ENCODE measurements around the gene TSPAN4. TPM values are rescaled to one million over a fixed set of nuclear protein-coding genes. Genes with fewer than 3 reads are reported as not detected.

TSPAN4 gene
- total RNA-seq, 8 experiments from 2014 or later = 30.9 to 110 (median 41.9) TPM

DNA sequence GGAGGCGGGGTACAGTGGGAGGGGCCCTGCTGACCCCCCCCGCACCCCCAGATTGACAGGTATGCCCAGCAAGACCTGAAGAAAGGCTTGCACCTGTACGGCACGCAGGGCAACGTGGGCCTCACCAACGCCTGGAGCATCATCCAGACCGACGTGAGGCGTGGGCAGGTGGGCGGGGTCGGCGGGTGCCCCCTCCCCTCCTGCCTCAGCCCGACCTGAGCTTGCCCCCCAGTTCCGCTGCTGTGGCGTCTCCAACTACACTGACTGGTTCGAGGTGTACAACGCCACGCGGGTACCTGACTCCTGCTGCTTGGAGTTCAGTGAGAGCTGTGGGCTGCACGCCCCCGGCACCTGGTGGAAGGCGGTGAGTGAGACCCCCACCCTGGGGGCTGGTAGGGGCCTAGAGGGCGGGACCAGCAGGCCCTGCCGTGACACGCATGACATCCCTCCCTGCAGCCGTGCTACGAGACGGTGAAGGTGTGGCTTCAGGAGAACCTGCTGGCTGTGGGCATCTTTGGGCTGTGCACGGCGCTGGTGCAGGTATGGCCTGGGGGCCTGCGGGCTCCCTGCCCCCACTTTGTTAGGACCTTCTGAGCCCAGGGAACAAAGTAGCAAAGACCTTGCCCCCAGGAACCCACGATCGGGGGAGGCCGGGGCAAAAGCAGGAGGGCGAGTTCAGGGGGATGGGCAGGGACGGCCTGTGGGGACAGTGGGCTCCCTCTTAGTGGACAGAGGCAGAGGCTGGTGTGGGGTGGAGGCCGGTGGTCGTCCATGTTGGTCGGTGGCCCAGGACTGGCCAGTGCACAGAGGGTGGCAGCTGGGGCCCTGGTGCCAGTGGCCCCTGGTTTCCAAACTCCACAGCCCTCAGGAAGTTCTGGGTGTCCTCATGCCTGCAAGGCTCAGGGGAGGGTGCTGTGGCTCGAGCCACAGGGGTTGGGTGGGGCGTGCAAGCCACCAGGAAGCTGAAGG, 23.1 kb downstream of the TSPAN4 start:
- in situ Hi-C loops (cut with MboI; ENCODE audit: low pct_unique_long_range_greater_than_20kb in 2 of 9, low sequenced_read_pairs in 9 of 9, unreplicated experiment in 9 of 9) = no loop called here
- no peak for ATAC-seq (replicated peaks in 6 of 8)
- Histone ChIP-seq H3K4me3 (no peak overlapping the region), H3K4me1 (replicated peaks in 1 of 2) (peaks cover 32 to 40% of the 10 kb centered on the region in 2 donors), H3K27ac (no peak overlapping the region)
- 60% methylated on average over 1 of the region's 41 CpGs; no CpG with 5 or more reads in 9 of the 10 experiments for WGBS, 10 experiments

DNA sequence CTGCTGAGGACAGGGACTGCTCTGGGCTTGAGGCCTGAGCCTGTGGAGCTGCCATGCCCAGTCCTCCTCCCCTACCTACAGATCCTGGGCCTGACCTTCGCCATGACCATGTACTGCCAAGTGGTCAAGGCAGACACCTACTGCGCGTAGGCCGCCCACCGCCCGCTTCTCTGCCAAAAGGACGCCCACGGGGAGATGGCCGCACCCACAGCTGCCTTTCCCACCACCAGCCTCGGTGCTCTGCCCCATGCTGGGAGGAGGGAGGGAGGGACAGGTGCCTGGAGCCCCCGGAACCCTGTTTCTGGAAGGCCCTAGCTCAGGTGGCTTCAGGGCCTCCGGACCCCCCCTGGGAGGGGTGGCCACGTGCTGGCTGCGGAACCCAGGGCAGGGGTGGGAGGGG, 23.8 kb downstream of the TSPAN4 start:
- in situ Hi-C loops (cut with MboI; ENCODE audit: low pct_unique_long_range_greater_than_20kb in 2 of 9, low sequenced_read_pairs in 9 of 9, unreplicated experiment in 9 of 9) = no loop called here
- WGBS, 10 experiments = 80% methylated on average over 2 of the region's 14 CpGs; no CpG with 5 or more reads in 9 of the 10 experiments

DNA sequence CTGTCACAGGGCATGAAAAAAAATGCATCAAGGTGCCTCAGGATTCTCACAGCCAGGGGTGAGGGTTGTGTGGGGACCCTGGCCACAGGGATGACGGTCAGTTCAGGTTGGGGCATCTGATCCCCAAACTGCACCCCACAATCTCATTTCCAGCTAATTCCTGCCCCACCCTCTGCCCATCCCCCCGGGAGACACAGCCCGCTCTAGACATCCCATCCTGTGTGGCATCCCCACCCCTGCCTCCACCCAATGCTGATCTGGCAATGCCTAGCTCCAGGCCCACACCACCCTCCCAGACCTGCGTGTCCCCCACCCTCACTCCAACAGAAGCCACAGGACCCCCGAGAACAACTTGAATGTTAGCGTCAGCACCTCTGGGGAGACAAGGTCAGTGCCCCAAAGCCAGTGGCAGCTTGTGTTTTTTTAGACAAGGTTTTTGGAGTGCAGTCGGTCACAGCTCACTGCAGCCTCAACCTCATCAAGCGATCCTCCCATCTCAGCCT, 25.3 kb downstream of the TSPAN4 start:
- ATAC-seq (replicated peaks in 6 of 8) = no peak
- H3K4me3 ChIP-seq = no peak overlapping the region
- in situ Hi-C loops (cut with MboI; ENCODE audit: low pct_unique_long_range_greater_than_20kb in 2 of 9, low sequenced_read_pairs in 9 of 9, unreplicated experiment in 9 of 9) = no loop called here

More for the DNA sequence above, 23.8 kb downstream of the TSPAN4 start:
- peaks cover 32 to 34% of the 10 kb centered on the region in 2 donors for H3K4me1 ChIP-seq (replicated peaks in 1 of 2)
- H3K4me3 ChIP-seq = no peak overlapping the region
- no peak overlapping the region for H3K27ac ChIP-seq
- ATAC-seq (replicated peaks in 6 of 8) = no peak

DNA sequence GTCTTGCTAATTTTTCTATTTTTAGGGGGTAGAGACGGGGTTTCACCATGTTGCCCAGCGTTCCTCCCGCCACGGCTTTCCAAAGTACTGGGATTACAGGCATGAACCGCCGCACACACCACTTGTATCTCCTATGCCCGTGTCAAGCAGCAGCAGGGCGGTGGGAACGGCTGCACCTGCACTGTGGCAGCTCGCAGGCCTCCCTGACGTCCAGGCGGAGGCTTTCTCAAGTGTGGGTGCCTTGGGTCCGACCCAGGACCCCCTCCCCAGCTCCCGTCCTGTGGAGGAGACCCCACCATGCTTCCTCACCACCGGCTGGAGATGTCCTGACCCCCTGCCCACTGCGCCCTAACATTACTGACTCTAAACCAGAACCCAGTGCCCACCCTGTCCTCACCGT, 25.7 kb downstream of the TSPAN4 start:
- in situ Hi-C loops (cut with MboI; ENCODE audit: low pct_unique_long_range_greater_than_20kb in 2 of 9, low sequenced_read_pairs in 9 of 9, unreplicated experiment in 9 of 9) = no loop called here
- WGBS, 10 experiments = 50 to 100% methylated on average over 1 of the region's 17 CpGs; no CpG with 5 or more reads in 8 of the 10 experiments
- peaks cover 13 to 15% of the 10 kb centered on the region in 2 donors for H3K4me1 ChIP-seq (replicated peaks in 1 of 2)
- no peak overlapping the region for H3K4me3 ChIP-seq
- ATAC-seq (replicated peaks in 6 of 8) = no peak
- no peak overlapping the region for H3K27ac ChIP-seq

More for the DNA sequence above, 25.3 kb downstream of the TSPAN4 start:
- Histone ChIP-seq H3K27ac (no peak overlapping the region), H3K4me1 (replicated peaks in 1 of 2) (peaks cover 18 to 20% of the 10 kb centered on the region in 2 donors)
- WGBS, 10 experiments = 40 to 100% (median 100%) methylated on average over 1 to 2 of the region's 8 CpGs; no CpG with 5 or more reads in 7 of the 10 experiments

DNA sequence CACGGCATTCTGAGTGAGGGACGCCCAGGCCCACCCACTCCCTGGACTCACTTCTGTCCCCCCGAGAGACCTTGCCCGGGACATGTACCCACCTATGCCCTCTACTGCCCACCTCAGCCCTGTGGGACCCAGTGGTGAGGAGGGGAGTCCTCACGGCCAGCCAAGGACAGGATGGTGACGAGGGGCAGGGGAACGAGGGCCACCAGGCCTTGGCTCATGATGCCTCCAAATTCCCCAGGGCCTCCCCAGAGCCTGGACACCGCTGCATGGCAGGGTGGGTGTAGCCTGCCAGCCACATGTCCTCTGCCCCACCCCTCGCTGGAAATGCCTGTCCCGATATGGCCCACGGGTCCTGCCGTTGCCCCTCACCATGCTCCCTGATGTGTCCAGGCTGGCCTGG, 26.1 kb downstream of the TSPAN4 start:
- WGBS, 10 experiments = 100% methylated on average over 1 of the region's 12 CpGs; no CpG with 5 or more reads in 9 of the 10 experiments

DNA sequence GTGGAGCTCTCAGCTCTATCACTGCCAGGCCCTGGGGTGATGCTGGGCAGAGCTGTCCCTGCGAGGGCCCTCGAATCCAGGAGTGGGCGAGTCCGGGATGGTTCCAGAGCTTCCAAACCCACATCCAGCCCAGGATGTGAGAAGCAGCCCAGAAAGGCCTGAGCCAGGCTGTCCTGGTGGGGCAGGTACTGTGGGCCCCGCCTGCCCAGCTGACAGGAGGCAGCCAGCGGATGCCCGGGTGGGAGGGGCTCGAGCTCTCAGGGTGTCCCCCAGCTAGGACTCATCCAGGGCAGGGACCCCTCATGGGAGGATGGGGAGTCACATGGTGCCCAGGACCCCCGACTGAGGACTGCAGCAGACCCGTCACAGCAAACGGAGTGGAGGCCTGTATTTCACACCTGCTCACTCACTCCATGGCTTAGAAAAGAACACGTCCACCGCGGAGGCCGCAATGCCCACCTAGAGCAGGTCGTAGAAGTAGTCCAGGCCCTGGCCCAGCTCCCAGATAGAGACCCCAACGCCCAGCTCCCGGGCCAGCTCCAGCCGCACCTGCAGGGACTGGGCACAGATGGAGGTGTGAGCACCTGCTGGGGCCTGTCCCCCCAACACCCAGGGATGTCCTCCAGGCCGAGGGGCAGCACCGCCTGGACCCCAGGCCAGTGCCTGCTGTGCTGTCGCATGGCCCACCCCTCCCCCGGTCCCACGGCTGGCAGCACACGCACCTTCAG, 26.9 kb downstream of the TSPAN4 start:
- ATAC-seq (replicated peaks in 6 of 8) = peak in 6 of 8 experiments; percentile 2 to 11 (median 8)
- 60 to 100% (median 95%) methylated on average over 1 to 2 of the region's 25 CpGs; no CpG with 5 or more reads in 6 of the 10 experiments for WGBS, 10 experiments
- Histone ChIP-seq H3K27ac (peak overlapping the region; percentile 52 to 72), H3K4me3 (no peak overlapping the region), H3K4me1 (replicated peaks in 1 of 2) (peaks cover 10% of the 10 kb centered on the region in 2 donors)
- in situ Hi-C loops (cut with MboI; ENCODE audit: low pct_unique_long_range_greater_than_20kb in 2 of 9, low sequenced_read_pairs in 9 of 9, unreplicated experiment in 9 of 9) = no loop called here

More for the DNA sequence above, 26.1 kb downstream of the TSPAN4 start:
- peak in 1 of 8 experiments; percentile 4 for ATAC-seq (replicated peaks in 6 of 8)
- H3K4me3 ChIP-seq = no peak overlapping the region
- H3K27ac ChIP-seq = no peak overlapping the region
- H3K4me1 ChIP-seq (replicated peaks in 1 of 2) = peaks cover 10 to 11% of the 10 kb centered on the region in 2 donors
- in situ Hi-C loops (cut with MboI; ENCODE audit: low pct_unique_long_range_greater_than_20kb in 2 of 9, low sequenced_read_pairs in 9 of 9, unreplicated experiment in 9 of 9) = no loop called here

DNA sequence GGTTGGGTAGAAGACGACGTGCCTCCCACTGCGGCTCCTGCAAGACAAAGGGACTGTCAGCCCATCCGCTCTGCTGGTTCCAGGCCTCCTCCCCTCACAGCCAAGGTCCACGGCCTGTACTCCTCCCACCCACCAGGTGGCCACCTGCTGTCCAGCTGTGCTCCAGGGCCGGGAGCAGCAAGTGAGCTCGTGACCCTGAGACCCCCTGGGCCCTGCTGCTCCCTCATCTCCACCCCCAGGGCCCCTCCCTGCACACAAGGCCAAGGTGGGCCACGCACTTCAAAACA, 27.4 kb downstream of the TSPAN4 start:
- peaks cover 10% of the 10 kb centered on the region in 2 donors for H3K4me1 ChIP-seq (replicated peaks in 1 of 2)
- peak; percentile 3 to 70 (median 48) for ATAC-seq (replicated peaks in 6 of 8)
- in situ Hi-C loops (cut with MboI; ENCODE audit: low pct_unique_long_range_greater_than_20kb in 2 of 9, low sequenced_read_pairs in 9 of 9, unreplicated experiment in 9 of 9) = no loop called here
- H3K4me3 ChIP-seq = no peak overlapping the region
- peak overlapping the region; percentile 52 to 72 for H3K27ac ChIP-seq
- WGBS, 10 experiments = 60% methylated on average over 2 of the region's 8 CpGs; no CpG with 5 or more reads in 9 of the 10 experiments

DNA sequence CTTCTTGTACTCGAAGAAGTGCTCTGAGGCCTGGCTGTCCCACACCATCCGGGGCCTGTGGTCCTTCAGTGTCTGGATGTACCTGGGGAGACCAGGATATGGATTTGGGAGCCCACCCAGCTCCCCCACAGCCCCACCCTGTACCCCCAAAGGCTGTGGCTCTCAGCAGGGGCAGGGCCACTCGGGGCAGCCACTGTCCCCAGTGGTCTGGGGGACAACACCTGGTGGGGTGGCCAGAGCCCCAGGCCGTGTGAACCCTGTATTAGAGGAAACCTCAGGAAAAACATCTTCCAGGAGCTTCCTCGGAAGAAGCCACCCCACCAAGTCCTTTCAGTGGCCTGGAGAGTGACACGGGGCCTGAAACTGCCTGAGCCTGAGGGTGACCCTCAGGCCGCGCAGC, 27.8 kb downstream of the TSPAN4 start:
- peak in 1 of 8 experiments; percentile 2 for ATAC-seq (replicated peaks in 6 of 8)
- peaks cover 10% of the 10 kb centered on the region in 2 donors for H3K4me1 ChIP-seq (replicated peaks in 1 of 2)
- no peak overlapping the region for H3K4me3 ChIP-seq
- in situ Hi-C loops (cut with MboI; ENCODE audit: low pct_unique_long_range_greater_than_20kb in 2 of 9, low sequenced_read_pairs in 9 of 9, unreplicated experiment in 9 of 9) = no loop called here
- H3K27ac ChIP-seq = peak overlapping the region in 1 of 2 donors; percentile 52
- 60 to 93% (median 83%) methylated on average over 1 to 3 of the region's 8 CpGs; no CpG with 5 or more reads in 7 of the 10 experiments for WGBS, 10 experiments

DNA sequence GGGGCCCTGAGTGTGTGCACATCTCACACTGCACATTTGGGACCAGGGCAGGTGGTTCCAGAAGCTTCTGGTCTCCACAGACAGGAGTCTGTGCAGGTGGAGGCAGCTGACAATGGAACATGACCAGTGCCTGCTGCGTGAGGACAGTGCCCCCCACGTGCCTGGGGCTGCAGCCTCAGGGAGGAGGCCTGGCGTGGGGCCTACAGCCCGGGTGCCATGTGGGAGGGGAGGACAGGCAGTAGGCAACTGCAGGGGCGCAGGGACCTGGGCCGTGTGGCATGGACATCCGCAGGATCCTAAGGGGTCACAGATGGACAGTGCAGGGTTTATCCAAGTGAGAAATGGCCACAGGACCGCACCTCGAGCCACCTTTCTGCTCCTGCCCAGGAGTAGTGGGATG, 28.8 kb downstream of the TSPAN4 start:
- in situ Hi-C loops (cut with MboI; ENCODE audit: low pct_unique_long_range_greater_than_20kb in 2 of 9, low sequenced_read_pairs in 9 of 9, unreplicated experiment in 9 of 9) = no loop called here
- WGBS, 10 experiments = 60 to 90% (median 80%) methylated on average over 1 to 2 of the region's 9 CpGs; no CpG with 5 or more reads in 7 of the 10 experiments

DNA sequence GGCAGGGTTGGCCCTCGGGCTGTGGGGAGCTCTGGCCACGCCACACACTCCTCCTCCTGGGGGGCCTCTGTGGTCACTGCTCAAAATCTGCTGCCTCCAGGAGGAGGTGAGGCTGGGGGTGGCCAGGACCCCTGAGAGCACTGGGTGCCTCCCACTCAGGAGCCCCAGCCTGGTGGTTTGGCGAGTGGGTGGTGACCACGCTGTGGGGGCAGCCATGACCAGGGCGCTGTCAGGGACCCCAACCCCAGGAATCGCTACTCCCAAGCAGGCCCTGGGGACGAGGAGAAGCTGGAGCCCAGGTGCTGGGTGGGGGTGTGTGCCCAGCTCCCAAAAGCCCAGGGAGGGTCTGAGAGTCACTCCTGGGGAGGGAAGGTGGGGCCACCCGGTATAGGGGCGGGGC, 30.1 kb downstream of the TSPAN4 start:
- Histone ChIP-seq H3K4me1 (replicated peaks in 1 of 2) (peaks cover 10% of the 10 kb centered on the region in 2 donors), H3K4me3 (no peak overlapping the region), H3K27ac (no peak overlapping the region)
- in situ Hi-C loops (cut with MboI; ENCODE audit: low pct_unique_long_range_greater_than_20kb in 2 of 9, low sequenced_read_pairs in 9 of 9, unreplicated experiment in 9 of 9) = no loop called here
- 92 to 93% methylated on average over 3 to 4 of the region's 9 CpGs; no CpG with 5 or more reads in 8 of the 10 experiments for WGBS, 10 experiments
- no peak for ATAC-seq (replicated peaks in 6 of 8)

More for the DNA sequence above, 28.8 kb downstream of the TSPAN4 start:
- Histone ChIP-seq H3K4me3 (no peak overlapping the region), H3K4me1 (replicated peaks in 1 of 2) (peaks cover 10% of the 10 kb centered on the region in 2 donors), H3K27ac (no peak overlapping the region)
- ATAC-seq (replicated peaks in 6 of 8) = no peak

DNA sequence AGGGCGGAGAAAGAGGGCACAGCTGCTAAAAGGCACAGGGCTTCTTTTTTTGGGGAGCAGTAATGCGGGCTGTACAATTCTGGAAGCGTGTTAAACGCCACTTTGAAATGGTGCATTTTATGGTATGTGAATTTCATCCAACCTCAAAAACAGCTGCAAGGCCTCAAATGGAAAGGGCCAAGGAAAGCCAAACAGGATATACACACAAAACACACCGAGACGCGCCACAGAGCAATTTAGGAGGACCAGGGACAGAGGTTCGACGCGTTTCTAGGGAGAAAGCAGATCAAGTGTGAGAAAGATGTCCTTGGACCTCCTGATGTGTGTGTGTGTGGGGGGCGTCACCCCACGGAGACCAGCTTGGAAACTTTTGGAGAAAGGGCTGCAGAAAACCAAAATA, 31.1 kb downstream of the TSPAN4 start:
- WGBS, 10 experiments = 33 to 95% (median 83%) methylated on average over 2 to 10 of the region's 12 CpGs; no CpG with 5 or more reads in 3 of the 10 experiments
- ATAC-seq (replicated peaks in 6 of 8) = no peak
- peaks cover 10% of the 10 kb centered on the region in 2 donors for H3K4me1 ChIP-seq (replicated peaks in 1 of 2)
- no peak overlapping the region for H3K27ac ChIP-seq
- in situ Hi-C loops (cut with MboI; ENCODE audit: low pct_unique_long_range_greater_than_20kb in 2 of 9, low sequenced_read_pairs in 9 of 9, unreplicated experiment in 9 of 9) = no loop called here
- H3K4me3 ChIP-seq = no peak overlapping the region

DNA sequence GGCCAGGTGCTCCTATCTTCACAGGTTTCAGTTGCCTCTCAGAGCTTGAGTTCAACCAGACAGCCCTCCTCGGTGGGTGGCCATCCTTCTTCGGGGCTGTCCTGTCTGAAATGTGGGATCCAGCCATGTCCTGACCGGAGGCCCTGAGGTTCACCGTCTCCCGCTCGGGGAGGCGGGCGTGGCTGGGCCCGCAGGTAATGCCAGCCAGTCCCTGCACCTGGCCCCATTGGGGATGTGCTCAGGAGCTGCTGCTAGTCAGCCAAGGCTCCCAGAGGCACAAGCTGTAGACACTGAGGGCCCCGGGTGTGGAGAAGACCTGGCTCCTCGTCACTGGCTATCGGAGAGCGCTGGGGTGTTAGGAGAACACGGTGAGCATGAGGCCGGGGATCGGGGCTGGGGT, 32.6 kb downstream of the TSPAN4 start:
- 94 to 100% (median 97%) methylated on average over 1 to 14 of the region's 16 CpGs; no CpG with 5 or more reads in 7 of the 10 experiments for WGBS, 10 experiments
- in situ Hi-C loops (cut with MboI; ENCODE audit: low pct_unique_long_range_greater_than_20kb in 2 of 9, low sequenced_read_pairs in 9 of 9, unreplicated experiment in 9 of 9) = no loop called here
- no peak overlapping the region for H3K27ac ChIP-seq

More for the DNA sequence above, 32.6 kb downstream of the TSPAN4 start:
- no peak for ATAC-seq (replicated peaks in 6 of 8)
- Histone ChIP-seq H3K4me1 (replicated peaks in 1 of 2) (peaks cover 1 to 3% of the 10 kb centered on the region in 2 donors), H3K4me3 (no peak overlapping the region)
